H1 (cell line): ENCODE data around the gene PRIMPOL. TPM values are rescaled to one million over a fixed set of nuclear protein-coding genes. Genes with fewer than 3 reads are reported as not detected.

ENCODE experiments used
- CEBPB ChIP-seq: IDR thresholded peaks from 2 replicates; pipeline ENCODE4 v1.6.1; 2012; ENCODE audit warnings: low read depth, low read length
- CHD7 ChIP-seq: fragments of 300-600 bp; sonication (generic); IDR thresholded peaks from 2 replicates; pipeline ENCODE4 v1.7.1; 2012; ENCODE audit warnings: low read length, moderate library complexity, mild to moderate bottlenecking, inconsistent platforms; ENCODE audit not compliant: insufficient replicate concordance
- RNF2 ChIP-seq: fragments of 200-900, 300-1000 bp; sonication (generic); IDR thresholded peaks from 2 replicates; pipeline ENCODE4 v1.7.1; 2016; ENCODE audit warnings: borderline replicate concordance, low read depth, mild to moderate bottlenecking, antibody characterized with exemption, low read length; ENCODE audit not compliant: poor library complexity, severe bottlenecking; ENCODE audit errors: missing control alignments
- SP1 ChIP-seq: IDR thresholded peaks from 2 replicates; pipeline ENCODE4 v1.6.1; 2011; ENCODE audit warnings: low read depth, low read length
- YY1 ChIP-seq: IDR thresholded peaks from 2 replicates; pipeline ENCODE4 v1.6.1; 2011; ENCODE audit warnings: low read depth, mild to moderate bottlenecking, low read length
- polyA plus RNA-seq, 7 experiments: library from polyadenylated mRNA; depleted of rRNA in 3 of 7; stranded (reverse) in 5 of 7; unstranded in 2 of 7; fragments of >200 nt in 5 of 7; fragments of 200-250 nt in 2 of 7; gene quantifications; 1 replicate in 5 of 7; 2 replicates in 1 of 7; 4 replicates in 1 of 7; pipeline versions ENCODE4 v1.2.1 to v1.2.3, GENCODE V29; 2011 to 2013; ENCODE audit warnings: missing spikeins in 2 of 7, mixed read lengths in 2 of 7
- total RNA-seq: library from RNA; stranded (reverse); fragmentation: NEBNext Ultra II Directional; extraction: Animal tissue kit (Norgen Biotek cat#: 25700); gene quantifications from 2 replicates; pipeline ENCODE4 v1.2.1, GENCODE V29; 2021

The PRIMPOL gene
- total and polyA plus RNA-seq, 2 of the 8 experiments (the other 6 are each of a cell fraction or from before 2014, with no cell fraction given), result 4.4 to 6.7 TPM

DNA sequence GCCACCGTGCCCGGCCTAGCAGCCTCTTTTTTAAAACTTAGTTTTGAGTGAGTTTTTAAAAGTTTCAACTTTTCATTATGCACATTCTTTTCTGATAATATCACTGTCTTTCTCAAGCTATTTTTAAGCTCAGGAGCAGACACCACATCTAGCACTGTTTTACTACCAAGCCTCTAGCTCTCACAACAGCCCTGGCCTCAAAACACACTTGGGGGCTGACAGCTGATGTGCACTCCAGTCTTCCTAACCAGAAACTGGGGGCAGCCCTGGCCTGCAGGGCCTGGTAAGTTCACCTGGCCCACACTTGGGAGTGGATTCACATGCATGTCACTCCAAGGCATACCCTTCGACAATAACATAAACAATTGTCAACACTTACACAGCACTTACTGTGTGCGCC is 50.4 kb downstream of the PRIMPOL start (continued):
- no peak for TF ChIP-seq CHD7
- no peak for TF ChIP-seq SP1
- no peak for TF ChIP-seq RNF2
- TF ChIP-seq CEBPB, result no peak
- no peak for TF ChIP-seq YY1
